ENCODE data around the gene THSD7B.

THSD7B gene

DNA sequence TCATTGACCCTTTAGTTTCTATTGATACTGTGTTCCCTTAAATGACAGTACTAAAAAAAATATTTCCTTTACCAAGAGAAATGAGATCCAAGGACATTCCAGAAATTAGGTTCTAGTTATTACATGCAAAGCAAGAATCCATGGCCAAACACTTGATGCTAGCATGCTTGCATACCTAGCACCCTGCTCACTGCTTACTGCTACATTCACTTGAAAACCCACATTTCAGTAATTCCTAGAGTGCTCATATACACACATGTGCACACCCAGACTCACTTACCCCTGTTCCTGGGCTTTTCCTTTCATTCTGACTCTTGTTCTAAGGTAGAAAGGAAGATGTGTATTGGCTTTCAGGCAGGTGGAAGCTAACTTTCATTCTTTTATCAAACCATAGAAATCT is 395.9 kb downstream of the THSD7B start:
- ChIA-PET POLR2A (no interaction called here), CTCF (no interaction called here)
- no peak overlapping the region for H3K4me3 ChIP-seq (ENCODE audit: low read depth, low read length)
- DNase-seq (ENCODE audit: low read depth, low spot score), result peak; percentile 10
- TF ChIP-seq, protein P1, sequence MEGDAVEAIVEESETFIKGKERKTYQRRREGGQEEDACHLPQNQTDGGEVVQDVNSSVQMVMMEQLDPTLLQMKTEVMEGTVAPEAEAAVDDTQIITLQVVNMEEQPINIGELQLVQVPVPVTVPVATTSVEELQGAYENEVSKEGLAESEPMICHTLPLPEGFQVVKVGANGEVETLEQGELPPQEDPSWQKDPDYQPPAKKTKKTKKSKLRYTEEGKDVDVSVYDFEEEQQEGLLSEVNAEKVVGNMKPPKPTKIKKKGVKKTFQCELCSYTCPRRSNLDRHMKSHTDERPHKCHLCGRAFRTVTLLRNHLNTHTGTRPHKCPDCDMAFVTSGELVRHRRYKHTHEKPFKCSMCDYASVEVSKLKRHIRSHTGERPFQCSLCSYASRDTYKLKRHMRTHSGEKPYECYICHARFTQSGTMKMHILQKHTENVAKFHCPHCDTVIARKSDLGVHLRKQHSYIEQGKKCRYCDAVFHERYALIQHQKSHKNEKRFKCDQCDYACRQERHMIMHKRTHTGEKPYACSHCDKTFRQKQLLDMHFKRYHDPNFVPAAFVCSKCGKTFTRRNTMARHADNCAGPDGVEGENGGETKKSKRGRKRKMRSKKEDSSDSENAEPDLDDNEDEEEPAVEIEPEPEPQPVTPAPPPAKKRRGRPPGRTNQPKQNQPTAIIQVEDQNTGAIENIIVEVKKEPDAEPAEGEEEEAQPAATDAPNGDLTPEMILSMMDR (IDR thresholded peaks at IDR 0.05; ENCODE audit: insufficient read depth, low read length, missing control alignments), result no peak

GRCh38 chr2:137165968-137166367 is 400.6 kb downstream of the THSD7B start:
- POLR2A ChIA-PET, result no interaction called here
- CTCF ChIA-PET, result no interaction called here
- no peak for DNase-seq (ENCODE audit: low read depth, low spot score)
- TF ChIP-seq, protein P1 (IDR thresholded peaks at IDR 0.05; ENCODE audit: insufficient read depth, low read length, missing control alignments), result no peak
- no peak overlapping the region for H3K4me3 ChIP-seq (ENCODE audit: low read depth, low read length)

GRCh38 chr2:137167651-137168050 is 402.3 kb downstream of the THSD7B start:
- no peak overlapping the region for H3K4me3 ChIP-seq (ENCODE audit: low read depth, low read length)
- ChIA-PET POLR2A (no interaction called here), CTCF (no interaction called here)
- no peak for DNase-seq (ENCODE audit: low read depth, low spot score)
- TF ChIP-seq, protein P1 (IDR thresholded peaks at IDR 0.05; ENCODE audit: insufficient read depth, low read length, missing control alignments), result no peak

DNA sequence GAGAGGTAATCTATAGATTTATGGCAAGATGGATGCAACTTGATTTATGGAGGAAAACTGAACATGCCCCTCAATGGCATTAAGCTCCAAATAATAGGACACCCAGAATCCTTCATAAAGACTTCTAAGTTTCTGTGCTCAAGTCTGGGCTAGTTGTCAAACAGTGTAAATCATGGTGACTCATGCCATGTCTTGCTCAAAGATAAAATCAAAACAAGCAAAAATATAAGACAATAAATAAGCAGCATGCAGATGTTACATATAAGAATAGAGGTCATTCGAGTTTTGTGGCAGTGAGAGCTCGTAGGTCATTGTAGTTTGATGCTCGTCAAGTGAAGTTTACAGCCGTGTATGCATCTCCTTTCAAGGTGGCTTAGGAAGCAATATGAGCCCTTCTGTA is 403.2 kb downstream of the THSD7B start:
- TF ChIP-seq, protein P1 (IDR thresholded peaks at IDR 0.05; ENCODE audit: insufficient read depth, low read length, missing control alignments), result no peak
- POLR2A ChIA-PET, result no interaction called here
- CTCF ChIA-PET, result no interaction called here
- no peak for DNase-seq (ENCODE audit: low read depth, low spot score)
- no peak overlapping the region for H3K4me3 ChIP-seq (ENCODE audit: low read depth, low read length)

GRCh38 chr2:137172162-137172561 is 406.8 kb downstream of the THSD7B start:
- peak; percentile 7 for DNase-seq (ENCODE audit: low read depth, low spot score)
- TF ChIP-seq, protein P1 (IDR thresholded peaks at IDR 0.05; ENCODE audit: insufficient read depth, low read length, missing control alignments), result no peak
- CTCF ChIA-PET, result no interaction called here
- no peak overlapping the region for H3K4me3 ChIP-seq (ENCODE audit: low read depth, low read length)
- POLR2A ChIA-PET, result no interaction called here

- H3K4me3 ChIP-seq (ENCODE audit: low read depth, low read length), result no peak overlapping the region
- TF ChIP-seq, protein P1 (IDR thresholded peaks at IDR 0.05; ENCODE audit: insufficient read depth, low read length, missing control alignments), result peak; percentile 32
- POLR2A ChIA-PET, result no interaction called here
- DNase-seq (ENCODE audit: low read depth, low spot score), result peak; percentile 34
- CTCF ChIA-PET, result interaction anchor here (1.1 to 1.7 kb wide), 4 partner anchors 16 to 54 kb away, joined by 3 to 5 read pairs (median 4); no protein-coding TSS in a partner anchor
These were observed 408.1 kb downstream of the THSD7B start for GRCh38 chr2:137173463-137173862.

Measured in AG04449 (cell line).